MM.1S (cell line): ENCODE data around the gene BCL11A.

Experiments
- EZH2 ChIP-seq: fragments of 300-600 bp; sonication (generic); optimal IDR thresholded peaks from 2 replicates; pipeline ENCODE3; 2017; ENCODE audit warnings: low read depth, mild to moderate bottlenecking, antibody characterized with exemption, low read length, mixed read lengths
- EZH2phosphoT487 ChIP-seq: fragments of 300-600 bp; sonication (generic); IDR thresholded peaks from 2 replicates; pipeline ENCODE4 v1.6.1; 2018; ENCODE audit warnings: antibody characterized with exemption, low read length
- TF ChIP-seq, protein P1 (sequence below): fragments of 300-600 bp; sonication (generic); IDR thresholded peaks from 2 replicates; pipeline ENCODE4 v1.5.1; 2016; ENCODE audit warnings: antibody characterized with exemption, low read length, mixed read lengths

GRCh38 chr2:60557486-60557864 is 4.0 kb upstream of the BCL11A start:
- TF ChIP-seq, protein P1, sequence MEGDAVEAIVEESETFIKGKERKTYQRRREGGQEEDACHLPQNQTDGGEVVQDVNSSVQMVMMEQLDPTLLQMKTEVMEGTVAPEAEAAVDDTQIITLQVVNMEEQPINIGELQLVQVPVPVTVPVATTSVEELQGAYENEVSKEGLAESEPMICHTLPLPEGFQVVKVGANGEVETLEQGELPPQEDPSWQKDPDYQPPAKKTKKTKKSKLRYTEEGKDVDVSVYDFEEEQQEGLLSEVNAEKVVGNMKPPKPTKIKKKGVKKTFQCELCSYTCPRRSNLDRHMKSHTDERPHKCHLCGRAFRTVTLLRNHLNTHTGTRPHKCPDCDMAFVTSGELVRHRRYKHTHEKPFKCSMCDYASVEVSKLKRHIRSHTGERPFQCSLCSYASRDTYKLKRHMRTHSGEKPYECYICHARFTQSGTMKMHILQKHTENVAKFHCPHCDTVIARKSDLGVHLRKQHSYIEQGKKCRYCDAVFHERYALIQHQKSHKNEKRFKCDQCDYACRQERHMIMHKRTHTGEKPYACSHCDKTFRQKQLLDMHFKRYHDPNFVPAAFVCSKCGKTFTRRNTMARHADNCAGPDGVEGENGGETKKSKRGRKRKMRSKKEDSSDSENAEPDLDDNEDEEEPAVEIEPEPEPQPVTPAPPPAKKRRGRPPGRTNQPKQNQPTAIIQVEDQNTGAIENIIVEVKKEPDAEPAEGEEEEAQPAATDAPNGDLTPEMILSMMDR, result no peak
- no peak for TF ChIP-seq EZH2phosphoT487
- no peak for TF ChIP-seq EZH2
